OCI-LY7 (cell line): Measurements from ENCODE around the gene DHRS7C. TPM values are rescaled to one million over a fixed set of nuclear protein-coding genes. Genes with fewer than 3 reads are reported as not detected.

ENCODE experiments used
- BruUV-seq: library from RNA; stranded (reverse); fragments of 400-500 nt; replicated peaks from 2 replicates; lab custom pipeline; 2021; lab: Mats Ljungman, UMichigan
- CTCF ChIA-PET: fragments of 300-600 bp; sonication (Branson Sonifier 250); formaldehyde crosslinking; loops from one replicate; lab custom pipeline; 2022; ENCODE audit warnings: antibody characterized with exemption; ENCODE audit not compliant: unreplicated experiment; lab: Charles Lee
- POLR2A ChIA-PET: fragments of 300-600 bp; sonication (Branson Sonifier 250); formaldehyde crosslinking; loops from one replicate; lab custom pipeline; 2022; ENCODE audit warnings: antibody characterized with exemption; lab: Charles Lee
- DNase-seq: peaks from one replicate; pipeline ENCODE4 v3.0.0-alpha.2; 2015; ENCODE audit warnings: low spot score
- H2AFZ ChIP-seq: fragments of 200-600 bp; sonication (generic), shearing (Covaris generic); 2 replicates; pipeline ENCODE4 v1.6.1; 2014; ENCODE audit warnings: mild to moderate bottlenecking, antibody characterized with exemption, low read length, moderate library complexity
- H3K27ac ChIP-seq: fragments of 200-600 bp; sonication (generic); 2 replicates; pipeline ENCODE4 v1.5.1; 2014; ENCODE audit warnings: mixed run types, low read depth, mild to moderate bottlenecking, moderate library complexity, low read length, inconsistent platforms; ENCODE audit not compliant: poor library complexity, severe bottlenecking
- H3K36me3 ChIP-seq: fragments of 200-600 bp; sonication (generic); 2 replicates; pipeline ENCODE4 v1.6.1; 2014; ENCODE audit warnings: mild to moderate bottlenecking, antibody characterized with exemption, low read length, moderate library complexity, mixed read lengths; ENCODE audit not compliant: insufficient read depth
- H3K4me1 ChIP-seq: fragments of 200-600 bp; sonication (generic); 2 replicates; pipeline ENCODE4 v1.5.1; 2014; ENCODE audit warnings: mild to moderate bottlenecking, low read length; ENCODE audit not compliant: insufficient read depth, poor library complexity, severe bottlenecking
- H3K4me2 ChIP-seq: fragments of 200-600 bp; sonication (generic); 2 replicates; pipeline ENCODE4 v1.6.1; 2014; ENCODE audit warnings: mild to moderate bottlenecking, low read length
- H3K4me3 ChIP-seq: fragments of 200-600 bp; sonication (generic); 2 replicates; pipeline ENCODE4 v1.5.1; 2014; ENCODE audit warnings: mild to moderate bottlenecking, low read depth, low read length; ENCODE audit not compliant: poor library complexity, severe bottlenecking
- H3K79me2 ChIP-seq: fragments of 200-600 bp; sonication (generic); 2 replicates; pipeline ENCODE4 v1.6.1; 2016; ENCODE audit warnings: low read depth, mild to moderate bottlenecking, low read length, moderate library complexity, mixed read lengths; ENCODE audit not compliant: insufficient read depth
- H3K9me2 ChIP-seq: fragments of 200-600 bp; sonication (generic); 2 replicates; pipeline ENCODE4 v1.6.1; 2016; ENCODE audit warnings: mild to moderate bottlenecking, low read length, mixed read lengths; ENCODE audit not compliant: insufficient read depth
- H3K9me3 ChIP-seq: fragments of 200-600 bp; sonication (generic); 2 replicates; pipeline ENCODE4 v1.6.1; 2014; ENCODE audit warnings: mild to moderate bottlenecking, mixed run types, low read length, mixed read lengths
- H4K20me1 ChIP-seq: fragments of 200-600 bp; sonication (generic); 2 replicates; pipeline ENCODE4 v1.6.1; 2014; ENCODE audit warnings: mild to moderate bottlenecking, antibody characterized with exemption, low read length, moderate library complexity, mixed read lengths; ENCODE audit not compliant: insufficient read depth
- EZH2phosphoT487 ChIP-seq: fragments of 200-600 bp; sonication (generic); IDR thresholded peaks from 2 replicates; pipeline ENCODE4 v1.6.1; 2018; ENCODE audit warnings: low read depth, borderline replicate concordance, mild to moderate bottlenecking, mixed run types, antibody characterized with exemption, low read length, moderate library complexity, mixed read lengths
- intact Hi-C: fragments of 100-400 bp; cut with micrococcal nuclease; formaldehyde crosslinking; loops from one replicate; pipeline ENCODE4 v1.10.0; 2022; ENCODE audit not compliant: unreplicated experiment
- total RNA-seq, 2 experiments: library from RNA; depleted of rRNA in 1 of 2; stranded (reverse); fragments of >200 nt in 1 of 2; shearing (Covaris generic) in 1 of 2; gene quantifications; 2 replicates each; pipeline ENCODE4 v1.2.3, GENCODE V29; 2014 to 2022
- TF ChIP-seq, protein P1 (sequence below): fragments of 200-600 bp; sonication (generic); conservative IDR thresholded peaks from 2 replicates; pipeline ENCODE4 v1.5.1; 2014; ENCODE audit warnings: mild to moderate bottlenecking, antibody characterized with exemption, low read length, moderate library complexity, mixed read lengths

Gene DHRS7C
- total RNA-seq, 2 experiments from 2014 or later, result not detected

DNA sequence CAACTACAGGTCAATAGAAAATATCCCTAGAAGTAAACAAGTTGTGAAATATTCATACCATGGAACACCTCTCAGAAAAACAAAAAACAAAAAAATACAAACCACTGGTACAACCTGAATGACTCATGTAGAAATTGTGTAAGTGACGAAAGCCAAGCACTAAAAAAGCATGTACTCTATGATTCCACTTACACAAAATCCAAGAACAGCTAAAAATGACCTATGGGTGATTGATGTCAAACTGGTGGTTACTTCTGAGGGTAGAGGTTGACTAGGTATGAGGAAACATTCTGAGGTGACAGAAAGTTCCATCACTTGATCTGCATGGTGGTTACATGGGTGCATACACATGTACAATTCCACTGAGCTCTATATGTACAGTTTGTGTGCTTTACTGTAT, 31.1 kb downstream of the DHRS7C start:
- Histone ChIP-seq H3K4me3 (no peak overlapping the region), H3K9me3 (no peaks in the 10 kb centered on the region), H3K9me2 (no peaks in the 10 kb centered on the region), H4K20me1 (no peaks in the 10 kb centered on the region), H3K4me2 (no peak overlapping the region), H3K79me2 (no peaks in the 10 kb centered on the region), H3K4me1 (no peaks in the 10 kb centered on the region), H3K36me3 (no peaks in the 10 kb centered on the region), H3K27ac (no peak overlapping the region), H2AFZ (no peak overlapping the region)
- ChIA-PET POLR2A (no interaction called here), CTCF (interaction anchor here (1.2 kb wide), 1 partner anchor 8 kb away, joined by 3 read pairs; no protein-coding TSS in a partner anchor)
- TF ChIP-seq EZH2phosphoT487, result no peak
- TF ChIP-seq, protein P1, sequence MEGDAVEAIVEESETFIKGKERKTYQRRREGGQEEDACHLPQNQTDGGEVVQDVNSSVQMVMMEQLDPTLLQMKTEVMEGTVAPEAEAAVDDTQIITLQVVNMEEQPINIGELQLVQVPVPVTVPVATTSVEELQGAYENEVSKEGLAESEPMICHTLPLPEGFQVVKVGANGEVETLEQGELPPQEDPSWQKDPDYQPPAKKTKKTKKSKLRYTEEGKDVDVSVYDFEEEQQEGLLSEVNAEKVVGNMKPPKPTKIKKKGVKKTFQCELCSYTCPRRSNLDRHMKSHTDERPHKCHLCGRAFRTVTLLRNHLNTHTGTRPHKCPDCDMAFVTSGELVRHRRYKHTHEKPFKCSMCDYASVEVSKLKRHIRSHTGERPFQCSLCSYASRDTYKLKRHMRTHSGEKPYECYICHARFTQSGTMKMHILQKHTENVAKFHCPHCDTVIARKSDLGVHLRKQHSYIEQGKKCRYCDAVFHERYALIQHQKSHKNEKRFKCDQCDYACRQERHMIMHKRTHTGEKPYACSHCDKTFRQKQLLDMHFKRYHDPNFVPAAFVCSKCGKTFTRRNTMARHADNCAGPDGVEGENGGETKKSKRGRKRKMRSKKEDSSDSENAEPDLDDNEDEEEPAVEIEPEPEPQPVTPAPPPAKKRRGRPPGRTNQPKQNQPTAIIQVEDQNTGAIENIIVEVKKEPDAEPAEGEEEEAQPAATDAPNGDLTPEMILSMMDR, result no peak
- intact Hi-C loops, result no loop called here
- BruUV-seq, result no TSS peak
- DNase-seq, result no peak

DNA sequence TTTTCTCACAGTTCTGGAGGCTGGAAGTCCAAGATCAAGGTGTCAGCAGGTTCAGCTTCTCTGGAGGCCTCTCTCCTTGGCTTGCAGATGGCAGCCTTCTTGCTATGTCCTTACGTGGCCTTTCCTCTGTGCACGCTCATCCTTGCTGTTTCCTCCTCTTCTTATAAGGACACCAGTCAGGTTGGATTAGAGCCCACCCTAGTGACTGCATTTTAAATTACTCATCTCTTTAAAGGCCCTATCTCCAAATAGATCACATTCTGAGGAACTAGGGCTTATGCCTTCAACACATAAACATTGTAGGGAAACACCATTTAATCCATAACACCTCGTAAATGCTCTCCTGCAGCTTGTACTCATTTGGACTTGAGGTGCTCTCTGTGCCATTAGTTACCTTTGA, 36.3 kb downstream of the DHRS7C start:
- Histone ChIP-seq H4K20me1 (no peaks in the 10 kb centered on the region), H3K4me1 (no peaks in the 10 kb centered on the region), H3K4me2 (no peak overlapping the region), H3K9me2 (no peaks in the 10 kb centered on the region), H3K9me3 (no peaks in the 10 kb centered on the region), H3K27ac (no peak overlapping the region), H3K4me3 (no peak overlapping the region), H3K36me3 (no peaks in the 10 kb centered on the region), H2AFZ (no peak overlapping the region), H3K79me2 (no peaks in the 10 kb centered on the region)
- intact Hi-C loops, result no loop called here
- POLR2A ChIA-PET, result interaction anchor here (0.7 kb wide), 1 partner anchor 1637 kb away, joined by 4 read pairs; no protein-coding TSS in a partner anchor
- DNase-seq, result no peak
- CTCF ChIA-PET, result no interaction called here
- TF ChIP-seq, protein P1, result no peak
- no peak for TF ChIP-seq EZH2phosphoT487
- BruUV-seq, result no TSS peak

DNA sequence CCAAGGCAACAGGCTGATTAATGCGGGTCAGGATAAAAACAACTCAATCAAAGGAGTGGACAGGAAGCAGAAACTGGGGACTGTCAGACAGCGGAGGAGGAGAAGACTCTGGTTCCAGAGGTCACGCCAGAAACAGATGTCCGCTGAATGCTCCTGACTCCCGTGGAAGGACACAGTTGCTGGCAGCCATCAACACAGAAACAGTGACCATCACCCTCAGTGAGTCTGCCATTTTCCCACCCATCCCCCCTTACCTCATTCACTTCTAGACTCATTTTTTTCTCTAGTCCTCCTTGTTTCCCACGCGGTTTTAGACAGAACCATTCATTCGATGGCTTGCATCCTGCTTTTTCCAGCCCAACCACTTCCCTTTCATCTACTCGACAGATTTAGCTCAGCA, 40.9 kb downstream of the DHRS7C start:
- no peak overlapping the region for H3K4me3 ChIP-seq
- H3K36me3 ChIP-seq, result no peaks in the 10 kb centered on the region
- no peaks in the 10 kb centered on the region for H3K79me2 ChIP-seq
- H3K9me2 ChIP-seq, result no peaks in the 10 kb centered on the region
- H3K4me2 ChIP-seq, result no peak overlapping the region
- no TSS peak for BruUV-seq
- DNase-seq, result no peak
- TF ChIP-seq, protein P1, result no peak
- TF ChIP-seq EZH2phosphoT487, result no peak
- POLR2A ChIA-PET, result no interaction called here
- H2AFZ ChIP-seq, result no peak overlapping the region
- no peak overlapping the region for H3K27ac ChIP-seq
- no peaks in the 10 kb centered on the region for H3K4me1 ChIP-seq
- no peaks in the 10 kb centered on the region for H3K9me3 ChIP-seq
- CTCF ChIA-PET, result no interaction called here
- intact Hi-C loops, result no loop called here
- H4K20me1 ChIP-seq, result no peaks in the 10 kb centered on the region
